Left colon (tissue), 2 donors: Measurements from ENCODE around the gene GFOD1. TPM values are rescaled to one million over a fixed set of nuclear protein-coding genes. Genes with fewer than 3 reads are reported as not detected.

Source experiments
- ATAC-seq: fragments of 200-7000 bp; cut with Tn5 transposase; one replicate; pipeline ENCODE4 v1.9.1; 2020; ENCODE audit warnings: mild to moderate bottlenecking, moderate library complexity
- DNase-seq, 2 donors: peaks; one replicate each; pipeline ENCODE4 v3.0.0-alpha.2; 2020
- intact Hi-C, 2 donors: fragments of 100-400 bp; cut with DNase I in 1 of 2; cut with micrococcal nuclease in 1 of 2; formaldehyde crosslinking; loops; one replicate each; pipeline versions ENCODE4 v1.11.2 to v1.14.0; 2022; cut with DNase I, micrococcal nuclease
- total RNA-seq, 2 donors: library from RNA; stranded (reverse); fragmentation: NEBNext Ultra II Directional; extraction: Animal tissue kit (Norgen Biotek cat#: 25700); gene quantifications; one replicate each; pipeline ENCODE4 v1.2.1, GENCODE V29; 2021
- donor health status: DM: no; HTN: no; CAD: no.
- donor health status: DM: yes; HTN: yes; CAD: no.

Gene GFOD1
- total RNA-seq, 2 donors from 2014 or later: 9.2 to 15.9 TPM

GRCh38 chr6:13419422-13420195 is 67.8 kb downstream of the GFOD1 start:
- ATAC-seq: no peak
- intact Hi-C loops: no loop called here

DNA sequence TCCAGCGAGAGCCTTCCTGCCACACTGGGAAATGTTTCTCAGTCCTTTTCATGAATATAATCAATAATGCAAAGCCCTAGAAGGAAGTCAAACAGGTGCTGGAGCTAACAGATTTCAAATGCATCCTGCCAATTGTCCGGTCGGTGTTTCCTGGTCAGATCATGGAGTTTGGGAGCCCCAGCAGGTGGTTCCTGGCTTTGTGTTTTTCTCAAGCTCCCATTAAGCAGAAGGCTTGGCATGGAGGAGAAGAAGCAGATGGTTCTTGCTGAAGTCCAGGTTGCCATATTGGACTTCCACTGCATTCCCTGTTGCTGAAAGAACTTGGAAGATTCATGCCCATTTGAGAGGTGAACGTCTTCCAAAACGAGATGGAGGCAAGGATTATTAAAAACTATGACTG is 68.6 kb downstream of the GFOD1 start:
- ATAC-seq: no peak
- intact Hi-C loops: no loop called here
- DNase-seq: no peak

More at GRCh38 chr6:13419422-13420195, 67.8 kb downstream of the GFOD1 start:
- no peak for DNase-seq

- intact Hi-C loops: no loop called here
- DNase-seq: no peak
- no peak for ATAC-seq
These were observed 69.4 kb downstream of the GFOD1 start for GRCh38 chr6:13417954-13418353.

DNA sequence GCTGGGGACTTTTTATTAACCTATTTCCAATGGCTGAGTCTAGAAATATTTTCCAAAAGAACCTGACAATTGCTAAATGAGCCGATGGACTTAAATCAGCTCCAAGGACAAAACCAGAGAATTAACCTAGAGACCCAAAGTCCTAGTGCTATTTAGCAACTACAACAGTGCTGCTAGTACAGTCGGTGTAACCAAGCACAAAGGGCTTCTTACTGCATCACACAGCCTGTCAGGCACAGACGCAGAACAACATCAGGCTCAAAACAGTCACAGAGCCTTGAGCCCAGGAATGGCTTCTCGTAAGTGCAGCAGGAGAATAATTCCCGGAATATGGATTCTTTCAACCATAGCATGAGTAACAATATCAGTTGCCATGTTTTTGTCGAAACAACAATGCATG is 70.0 kb downstream of the GFOD1 start:
- DNase-seq: no peak
- ATAC-seq: no peak
- intact Hi-C loops: no loop called here

DNA sequence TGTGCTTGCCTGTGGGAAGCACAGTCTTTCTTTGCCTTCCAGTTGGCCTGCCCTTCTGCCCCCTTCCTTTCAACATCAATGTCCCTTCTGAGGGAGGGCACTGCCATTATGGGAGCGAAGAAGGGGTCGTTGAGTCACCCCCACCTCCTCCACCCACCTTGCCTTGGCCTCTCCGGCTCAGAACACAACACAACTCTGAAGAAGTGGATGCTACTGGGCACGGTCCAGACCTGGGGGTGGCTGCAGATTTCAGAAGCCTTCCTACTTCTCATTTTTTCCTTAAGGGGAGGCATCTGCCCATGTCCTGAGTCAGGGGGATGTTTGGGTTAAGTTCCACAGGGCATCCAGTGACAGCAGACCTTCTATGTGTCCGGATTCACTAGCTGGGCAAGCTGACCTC is 72.1 kb downstream of the GFOD1 start:
- ATAC-seq: no peak
- DNase-seq: no peak
- intact Hi-C loops: no loop called here

DNA sequence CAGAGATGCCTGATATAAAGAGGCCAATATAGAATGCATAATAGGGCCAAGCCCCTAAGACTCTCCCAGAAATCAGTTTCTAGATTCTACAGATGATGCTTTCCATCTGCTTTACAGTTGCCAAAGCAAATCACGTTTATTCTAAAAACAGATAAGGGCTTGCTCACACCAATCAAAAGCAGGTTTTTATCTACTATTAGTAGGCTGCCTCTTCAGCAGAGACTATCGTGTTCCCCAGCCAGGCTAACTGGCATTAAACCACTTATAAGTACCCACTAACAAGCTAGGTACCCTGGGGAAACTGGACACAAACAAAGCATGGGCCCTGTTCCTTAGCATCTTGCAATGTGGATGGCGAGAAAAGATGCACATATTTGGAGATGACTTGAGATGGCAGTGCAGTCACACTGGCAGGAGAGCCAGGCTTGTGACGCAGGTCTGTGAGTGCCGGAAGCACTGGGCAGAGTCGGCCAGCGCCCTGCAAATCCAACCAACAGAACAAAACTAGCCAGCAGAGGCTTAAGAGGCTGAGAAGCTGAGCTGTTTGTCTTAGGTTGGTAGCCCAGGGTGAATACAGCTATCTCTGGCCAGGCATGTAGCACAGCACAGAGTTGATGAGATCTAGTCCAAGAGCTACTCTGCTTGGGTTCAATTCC is 73.4 kb downstream of the GFOD1 start:
- intact Hi-C loops: no loop called here
- DNase-seq (no peak), ATAC-seq (no peak)

DNA sequence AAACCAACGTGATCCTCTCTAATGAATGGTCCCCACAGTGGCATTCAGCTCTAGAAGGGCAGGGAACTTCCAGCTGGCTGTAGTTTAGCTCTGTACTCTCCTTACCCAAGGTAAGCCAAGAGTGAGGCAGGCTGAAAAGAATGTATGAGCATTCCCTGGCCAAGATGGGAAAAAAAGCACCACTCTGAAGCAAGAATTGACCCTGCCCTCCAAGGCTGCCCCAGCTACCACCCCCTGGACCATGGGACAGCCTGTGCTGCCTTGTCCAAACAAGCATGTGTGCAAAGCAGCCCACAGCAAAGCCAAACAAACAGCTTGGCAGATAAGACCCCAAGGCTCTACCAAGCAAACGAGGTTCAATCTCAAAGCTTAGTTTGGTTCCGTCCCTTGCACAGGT is 73.9 kb downstream of the GFOD1 start:
- DNase-seq (no peak), ATAC-seq (no peak)
- intact Hi-C loops: no loop called here

DNA sequence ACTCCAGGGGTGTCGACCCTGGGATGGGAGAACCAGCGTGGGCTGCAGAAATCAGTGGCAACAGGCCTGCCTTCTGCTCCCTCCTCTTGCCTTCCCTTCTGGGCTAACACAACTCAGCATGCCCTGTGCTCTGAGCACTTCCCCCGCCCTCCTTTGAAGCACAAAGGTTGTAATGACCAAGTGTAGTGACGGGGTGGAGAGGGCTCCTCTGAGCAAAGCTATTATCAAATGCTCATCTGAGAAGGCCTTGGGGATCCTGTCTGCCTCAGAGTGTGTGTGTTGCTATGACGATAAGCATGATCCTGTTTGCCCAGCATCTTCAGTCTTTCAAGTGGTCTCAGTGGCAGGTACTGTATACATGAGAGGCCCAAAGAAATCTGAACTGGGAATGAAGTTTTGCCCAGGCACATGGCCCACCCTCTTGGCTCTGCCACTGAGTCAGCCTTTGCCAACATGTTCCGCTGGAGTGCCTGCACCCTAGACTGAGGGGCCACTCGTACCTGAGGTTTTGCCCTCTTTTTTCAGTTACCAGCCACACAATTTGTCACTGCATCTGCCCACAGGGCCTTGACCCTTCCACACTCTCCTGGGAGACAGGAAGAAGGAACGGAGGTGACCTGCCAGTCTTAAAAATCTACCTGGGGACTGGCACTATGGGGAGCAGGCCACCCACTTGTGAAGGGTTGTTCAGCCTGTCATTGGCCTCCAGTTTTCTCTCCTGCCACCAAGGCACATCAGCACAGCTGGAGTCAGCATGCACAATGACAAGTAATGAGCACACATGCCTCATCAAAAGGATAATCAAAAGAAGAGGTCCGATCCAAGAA is 74.5 kb downstream of the GFOD1 start:
- intact Hi-C loops: no loop called here
- DNase-seq: no peak
- peak; percentile 81 for ATAC-seq

DNA sequence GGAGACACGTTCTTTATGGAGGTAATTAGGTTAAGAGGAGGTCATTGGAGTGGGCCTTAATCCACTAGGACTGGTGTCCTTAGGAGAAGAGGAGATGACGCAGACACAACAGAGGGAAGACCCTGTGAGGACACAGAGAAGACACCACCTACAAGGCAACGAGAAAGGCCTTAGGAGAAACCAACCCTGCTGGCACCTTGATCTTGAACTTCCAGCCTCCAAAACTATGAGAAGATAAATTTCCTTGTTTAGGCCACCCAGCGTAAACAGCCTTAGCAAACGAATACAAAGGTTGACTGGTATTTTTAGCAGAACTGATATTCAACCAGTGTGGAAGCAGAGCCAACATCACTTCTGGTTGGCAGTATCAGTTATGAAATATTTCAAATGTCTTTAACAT is 75.2 kb downstream of the GFOD1 start:
- DNase-seq: no peak
- no peak for ATAC-seq
- intact Hi-C loops: no loop called here

- DNase-seq: no peak
- intact Hi-C loops: no loop called here
- no peak for ATAC-seq
These were observed 75.9 kb downstream of the GFOD1 start for GRCh38 chr6:13411484-13411883.

DNA sequence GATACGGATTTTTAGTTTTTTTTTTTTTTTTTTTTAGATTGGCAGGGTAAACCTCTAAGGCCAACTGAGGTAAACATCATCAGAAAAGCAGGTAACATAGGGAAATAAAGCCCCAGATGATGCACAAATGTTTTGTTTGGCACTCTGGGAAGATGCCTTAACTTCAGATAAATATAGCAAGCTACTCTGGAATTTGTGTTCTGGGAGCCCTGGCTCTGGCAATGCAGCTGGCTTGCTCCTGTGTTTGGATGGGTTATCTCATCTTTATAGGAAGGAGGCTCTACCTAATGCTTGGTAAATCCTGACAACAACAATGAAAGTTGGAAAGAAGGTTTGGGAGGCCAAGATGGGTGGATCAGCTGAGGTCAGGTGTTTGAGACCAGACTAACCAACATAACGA is 77.4 kb downstream of the GFOD1 start:
- no peak for DNase-seq
- no peak for ATAC-seq
- intact Hi-C loops: no loop called here

GRCh38 chr6:13407709-13408695 is 79.4 kb downstream of the GFOD1 start:
- DNase-seq (no peak), ATAC-seq (no peak)
- intact Hi-C loops: no loop called here

- intact Hi-C loops: no loop called here
- no peak for ATAC-seq
- DNase-seq: no peak
These were observed 80.1 kb downstream of the GFOD1 start for GRCh38 chr6:13407368-13407708.

GRCh38 chr6:13406781-13407180 is 80.6 kb downstream of the GFOD1 start:
- ATAC-seq: peak; percentile 25
- intact Hi-C loops: no loop called here

GRCh38 chr6:13405961-13406477 is 81.4 kb downstream of the GFOD1 start:
- DNase-seq (no peak), ATAC-seq (no peak)
- intact Hi-C loops: no loop called here

More at GRCh38 chr6:13406781-13407180, 80.6 kb downstream of the GFOD1 start:
- no peak for DNase-seq

DNA sequence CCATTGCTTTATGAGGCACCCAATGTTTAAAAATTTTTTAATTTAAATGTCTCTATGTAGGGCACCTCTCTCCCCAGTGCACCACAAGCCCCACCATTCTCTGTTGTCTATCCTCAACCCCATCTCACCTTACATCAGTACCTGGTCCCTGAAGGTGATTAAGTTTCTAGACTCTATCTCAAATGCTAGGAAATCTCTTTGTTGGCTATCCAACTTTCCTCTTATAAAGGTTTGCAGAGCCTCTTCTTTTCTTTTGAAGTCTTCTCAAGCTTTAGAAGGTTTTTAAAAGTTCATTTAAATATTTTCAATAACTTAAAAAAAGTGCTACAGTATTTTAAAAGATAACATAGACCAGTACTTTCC is 82.5 kb downstream of the GFOD1 start:
- ATAC-seq: no peak
- no peak for DNase-seq
- intact Hi-C loops: no loop called here

DNA sequence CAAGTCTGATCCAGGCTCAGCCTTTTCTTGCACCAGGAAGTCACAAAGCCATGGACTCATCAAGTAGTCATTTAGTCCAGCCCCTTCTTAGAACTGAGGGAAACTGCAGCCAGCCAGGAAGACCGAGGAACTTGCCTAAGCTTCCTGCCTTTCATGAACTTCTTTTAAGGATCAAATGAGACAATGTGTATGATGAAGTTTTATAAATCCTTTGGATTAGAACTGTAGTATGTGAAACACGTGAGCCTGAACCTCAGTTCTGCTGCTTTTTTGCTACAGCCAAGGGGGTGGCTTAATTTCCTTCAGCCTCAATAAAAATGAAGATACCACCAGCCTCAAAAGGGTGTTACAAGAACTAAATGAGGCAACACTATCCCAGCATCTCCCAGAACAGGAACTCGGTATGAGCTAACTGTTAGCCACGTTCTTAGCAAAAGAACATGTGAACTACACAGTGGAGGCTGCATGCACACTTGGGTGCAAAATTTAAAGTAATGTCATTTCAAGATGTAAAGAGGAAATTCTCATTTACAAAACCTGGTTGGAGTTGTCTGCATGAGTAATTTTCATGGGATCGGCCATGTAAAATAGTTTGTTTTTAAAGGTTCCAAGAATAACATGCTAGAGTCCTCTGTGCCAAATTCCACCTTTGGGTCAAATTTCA is 83.0 kb downstream of the GFOD1 start:
- intact Hi-C loops: no loop called here
- ATAC-seq (no peak), DNase-seq (no peak)

GRCh38 chr6:13402711-13403110 is 84.7 kb downstream of the GFOD1 start:
- intact Hi-C loops: no loop called here
- ATAC-seq: no peak
- no peak for DNase-seq
